Tibial nerve (tissue), 4 donors: ENCODE data around the gene MTCH2. TPM values are rescaled to one million over a fixed set of nuclear protein-coding genes. Genes with fewer than 3 reads are reported as not detected.

Experiments used
- DNase-seq, 2 donors: peaks; one replicate each; pipeline ENCODE4 v3.0.0-alpha.2; 2019; ENCODE audit warnings: low spot score in 2 of 2
- H3K27ac ChIP-seq, 4 donors: fragments of 200-600 bp; sonication (generic) in 3 of 4; one replicate each; pipeline ENCODE4 v1.5.1; 2017 to 2019; ENCODE audit warnings: mild to moderate bottlenecking in 1 of 4
- H3K27me3 ChIP-seq, 2 donors: fragments of 200-600 bp; sonication (generic) in 1 of 2; one replicate each; pipeline versions ENCODE4 v1.5.1 to v1.6.0; 2017 to 2019
- H3K36me3 ChIP-seq, 3 donors: fragments of 200-600 bp; sonication (generic); one replicate each; pipeline ENCODE4 v1.5.1; 2018 to 2019
- H3K4me1 ChIP-seq, 4 donors: fragments of 200-600 bp; sonication (generic) in 3 of 4; one replicate each; pipeline ENCODE4 v1.5.1; 2017 to 2019
- H3K4me3 ChIP-seq, 4 donors: fragments of 200-600 bp; sonication (generic) in 3 of 4; one replicate each; pipeline ENCODE4 v1.5.1; 2017 to 2019; ENCODE audit warnings: mild to moderate bottlenecking in 1 of 4, moderate library complexity in 1 of 4
- H3K9me3 ChIP-seq, 4 donors: fragments of 200-600 bp; sonication (generic) in 3 of 4; one replicate each; pipeline ENCODE4 v1.5.1; 2017 to 2019
- EP300 ChIP-seq, 2 donors: sonication (generic); formaldehyde crosslinking; IDR thresholded peaks; one replicate each; pipeline ENCODE4 v1.6.1; 2017; ENCODE audit warnings: antibody characterized with exemption in 2 of 2, mild to moderate bottlenecking in 1 of 2
- POLR2A ChIP-seq, 2 donors: fragments of 450-650 bp; IDR thresholded peaks; one replicate each; pipeline ENCODE4 v1.6.1; 2017; ENCODE audit warnings: antibody characterized with exemption in 2 of 2, mild to moderate bottlenecking in 2 of 2, moderate library complexity in 2 of 2
- WGBS, 2 donors: methylation state at CpG; one replicate each; pipeline ENCODE4 v1.1.5; 2018; 5-methylcytosine and 5-hydroxymethylcytosine counted together
- total RNA-seq, 4 donors: library from RNA; depleted of rRNA; stranded (reverse); fragments of >200 nt; gene quantifications; one replicate each; pipeline ENCODE4 v1.1.0, GENCODE V29; 2016
- TF ChIP-seq, protein P1 (sequence below), 5 experiments: fragments of 200-600 bp in 3 of 5; fragments of 450-650 bp in 2 of 5; sonication (generic) in 3 of 5; IDR thresholded peaks; one replicate each; pipeline ENCODE4 v1.5.1; 2016 to 2019; ENCODE audit warnings: antibody characterized with exemption in 5 of 5, mild to moderate bottlenecking in 3 of 5, moderate library complexity in 2 of 5

The MTCH2 gene
- total RNA-seq, 4 donors from 2014 or later = 33.0 to 50.2 (median 36.3) TPM

DNA sequence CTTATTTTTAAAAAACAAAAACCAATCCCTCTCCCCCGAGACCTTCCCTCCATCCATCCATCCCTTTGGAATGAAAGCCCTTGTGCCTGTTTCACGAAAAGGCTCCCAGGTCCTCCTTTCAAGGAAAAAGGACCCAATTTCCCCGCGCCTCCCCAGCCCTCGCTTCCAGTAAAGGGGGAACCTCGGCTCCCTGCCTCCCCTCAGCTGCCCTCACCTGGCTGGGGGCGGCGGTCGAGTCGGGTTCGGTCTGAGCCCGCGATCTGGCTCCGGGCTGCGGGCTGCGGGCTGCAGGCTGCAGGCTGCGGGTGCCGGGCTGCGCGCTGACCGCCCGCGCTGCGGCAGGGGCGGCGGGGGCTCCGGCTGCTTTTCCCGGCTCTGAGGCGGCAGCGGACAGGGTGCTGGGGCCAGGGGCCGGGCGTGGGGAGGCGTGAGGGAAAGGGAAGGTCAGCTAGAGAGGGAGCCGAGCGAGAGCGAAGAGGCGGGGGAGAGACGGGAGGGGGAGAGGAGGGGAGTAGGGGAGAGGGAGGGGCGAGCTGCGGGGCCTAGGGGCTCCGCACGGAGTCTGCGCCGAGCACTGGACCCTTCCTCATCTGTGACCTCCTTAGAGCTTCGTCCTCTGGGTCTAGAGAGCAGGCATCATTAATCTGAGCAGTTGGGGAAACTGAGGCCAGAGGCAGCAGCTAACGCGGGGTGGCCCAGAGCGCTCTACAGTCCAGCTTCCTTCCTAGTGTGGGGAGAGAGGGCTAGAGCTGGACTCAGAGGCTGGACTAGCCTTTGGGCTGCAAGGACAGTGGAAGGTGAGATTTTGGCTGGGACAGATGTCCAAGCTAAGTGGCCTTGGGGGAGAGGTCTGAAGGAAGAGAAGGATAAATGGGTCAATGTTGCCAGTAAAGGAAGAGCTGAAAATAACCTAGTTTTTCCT is 48.2 kb downstream of the MTCH2 start, which contains the start of gene C1QTNF4:
C1QTNF4 (minus strand) TSS at position 478 of the 922 bp plus-strand sequence. CDS start 3,601 bp downstream, outside the sequence.
- H3K27me3 ChIP-seq = peaks cover 0 to 33% of the 10 kb centered on the region in 2 donors
- peaks cover 0 to 32% (median 5%) of the 10 kb centered on the region in 4 donors for H3K4me1 ChIP-seq
- TF ChIP-seq, protein P1, sequence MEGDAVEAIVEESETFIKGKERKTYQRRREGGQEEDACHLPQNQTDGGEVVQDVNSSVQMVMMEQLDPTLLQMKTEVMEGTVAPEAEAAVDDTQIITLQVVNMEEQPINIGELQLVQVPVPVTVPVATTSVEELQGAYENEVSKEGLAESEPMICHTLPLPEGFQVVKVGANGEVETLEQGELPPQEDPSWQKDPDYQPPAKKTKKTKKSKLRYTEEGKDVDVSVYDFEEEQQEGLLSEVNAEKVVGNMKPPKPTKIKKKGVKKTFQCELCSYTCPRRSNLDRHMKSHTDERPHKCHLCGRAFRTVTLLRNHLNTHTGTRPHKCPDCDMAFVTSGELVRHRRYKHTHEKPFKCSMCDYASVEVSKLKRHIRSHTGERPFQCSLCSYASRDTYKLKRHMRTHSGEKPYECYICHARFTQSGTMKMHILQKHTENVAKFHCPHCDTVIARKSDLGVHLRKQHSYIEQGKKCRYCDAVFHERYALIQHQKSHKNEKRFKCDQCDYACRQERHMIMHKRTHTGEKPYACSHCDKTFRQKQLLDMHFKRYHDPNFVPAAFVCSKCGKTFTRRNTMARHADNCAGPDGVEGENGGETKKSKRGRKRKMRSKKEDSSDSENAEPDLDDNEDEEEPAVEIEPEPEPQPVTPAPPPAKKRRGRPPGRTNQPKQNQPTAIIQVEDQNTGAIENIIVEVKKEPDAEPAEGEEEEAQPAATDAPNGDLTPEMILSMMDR (IDR thresholded peaks at IDR 0.05) = no peak
- TF ChIP-seq EP300 (IDR thresholded peaks at IDR 0.05) = no peak
- no peak for TF ChIP-seq POLR2A (IDR thresholded peaks at IDR 0.05)
- H3K36me3 ChIP-seq = no peaks in the 10 kb centered on the region
- H3K4me3 ChIP-seq = peak within 1 kb of the TSS in 3 of 4 donors; percentile 1 to 42 (median 1)
- no peak within 1 kb of the TSS for H3K27ac ChIP-seq
- 6% methylated on average over 20 to 39 of the region's 48 CpGs for WGBS, 2 donors
- DNase-seq = no peak
- no peaks in the 10 kb centered on the region for H3K9me3 ChIP-seq

DNA sequence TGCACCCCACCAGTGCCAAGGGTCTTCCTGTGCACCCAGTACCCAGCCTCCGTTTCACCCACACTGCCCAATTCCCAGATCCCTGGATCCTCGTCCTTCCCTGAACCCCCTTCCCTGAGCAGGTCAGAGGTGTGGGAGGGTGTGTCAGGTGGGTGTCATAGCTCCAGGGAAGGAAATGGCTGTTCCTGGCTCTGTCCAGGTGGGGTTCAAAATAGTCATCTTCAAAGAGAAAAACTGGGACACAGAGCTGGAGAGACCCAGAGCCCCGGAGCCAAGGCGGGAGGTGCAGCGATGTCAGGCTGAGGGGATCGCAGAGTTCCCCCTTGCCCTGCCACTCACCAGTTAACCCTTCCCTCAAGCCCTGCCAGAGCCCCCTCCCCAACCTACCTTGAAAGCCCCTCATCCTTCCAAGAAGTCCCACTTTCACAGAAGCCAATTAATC is 48.8 kb downstream of the MTCH2 start:
- H3K4me3 ChIP-seq = peak overlapping the region in 1 of 4 donors; percentile 42

DNA sequence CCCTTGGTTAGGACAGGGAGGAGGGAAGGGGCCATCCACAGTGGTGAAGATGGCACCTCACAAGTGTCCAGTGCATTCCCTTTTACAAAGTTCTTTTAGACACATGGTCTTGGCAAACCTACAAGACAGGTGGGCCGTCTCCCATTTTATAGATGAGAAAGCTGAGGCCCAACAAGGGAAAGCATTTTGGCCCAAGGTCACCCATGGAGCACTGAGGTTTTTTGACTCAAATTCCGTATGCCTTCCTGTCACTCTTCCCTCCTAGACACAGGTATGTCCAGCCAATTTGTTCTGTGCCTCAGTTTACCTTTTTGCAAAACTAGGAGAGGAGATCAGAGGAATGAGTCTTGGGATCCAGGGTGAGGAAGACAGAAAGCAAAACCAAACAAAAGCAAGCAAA is 49.4 kb downstream of the MTCH2 start:
- 79 to 87% methylated on average over 2 of the region's 2 CpGs for WGBS, 2 donors
- no peak for DNase-seq
- H3K27ac ChIP-seq = no peak overlapping the region
- H3K4me3 ChIP-seq = no peak overlapping the region
- TF ChIP-seq EP300 (IDR thresholded peaks at IDR 0.05) (no peak), POLR2A (IDR thresholded peaks at IDR 0.05) (no peak)
- TF ChIP-seq, protein P1 (IDR thresholded peaks at IDR 0.05) = no peak
- H3K4me1 ChIP-seq = peaks cover 0 to 45% (median 5%) of the 10 kb centered on the region in 4 donors
- H3K27me3 ChIP-seq = peaks cover 0 to 33% of the 10 kb centered on the region in 2 donors
- H3K36me3 ChIP-seq = no peaks in the 10 kb centered on the region
- no peaks in the 10 kb centered on the region for H3K9me3 ChIP-seq

More for the DNA sequence above, 48.8 kb downstream of the MTCH2 start:
- no peak for TF ChIP-seq EP300 (IDR thresholded peaks at IDR 0.05)
- TF ChIP-seq, protein P1 (IDR thresholded peaks at IDR 0.05) = no peak
- TF ChIP-seq POLR2A (IDR thresholded peaks at IDR 0.05) = no peak
- WGBS, 2 donors = 8 to 10% methylated on average over 6 of the region's 6 CpGs
- Histone ChIP-seq H3K36me3 (no peaks in the 10 kb centered on the region), H3K4me1 (peaks cover 0 to 39% (median 5%) of the 10 kb centered on the region in 4 donors), H3K27me3 (peaks cover 0 to 33% of the 10 kb centered on the region in 2 donors), H3K27ac (no peak overlapping the region), H3K9me3 (no peaks in the 10 kb centered on the region)
- DNase-seq = no peak

DNA sequence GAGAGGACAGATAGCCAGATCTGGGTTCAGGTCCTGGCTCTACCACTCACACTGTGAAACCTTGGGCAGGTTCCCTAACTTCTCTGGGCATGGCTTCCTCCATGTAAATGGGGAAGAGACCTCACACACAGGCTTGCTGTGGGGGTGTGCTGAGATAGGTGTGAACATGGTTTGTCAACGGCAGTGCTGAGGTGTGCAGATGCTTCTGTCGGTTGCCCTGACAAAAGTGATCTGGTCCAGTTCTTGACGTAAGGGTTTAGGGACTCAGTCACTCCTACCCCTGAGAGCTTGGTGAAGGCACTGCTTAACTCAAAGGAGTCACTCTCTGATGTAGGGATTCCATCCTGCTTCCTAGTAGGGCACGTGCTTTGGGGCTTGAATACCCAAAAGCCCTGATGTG is 50.1 kb downstream of the MTCH2 start:
- Histone ChIP-seq H3K27ac (no peak overlapping the region), H3K4me1 (peaks cover 0 to 52% (median 7%) of the 10 kb centered on the region in 4 donors), H3K27me3 (peaks cover 0 to 33% of the 10 kb centered on the region in 2 donors), H3K36me3 (no peaks in the 10 kb centered on the region), H3K4me3 (no peak overlapping the region), H3K9me3 (no peaks in the 10 kb centered on the region)
- WGBS, 2 donors = 67 to 70% methylated on average over 4 of the region's 4 CpGs
- DNase-seq = no peak
- TF ChIP-seq POLR2A (IDR thresholded peaks at IDR 0.05) (no peak), EP300 (IDR thresholded peaks at IDR 0.05) (no peak)
- TF ChIP-seq, protein P1 (IDR thresholded peaks at IDR 0.05) = no peak

DNA sequence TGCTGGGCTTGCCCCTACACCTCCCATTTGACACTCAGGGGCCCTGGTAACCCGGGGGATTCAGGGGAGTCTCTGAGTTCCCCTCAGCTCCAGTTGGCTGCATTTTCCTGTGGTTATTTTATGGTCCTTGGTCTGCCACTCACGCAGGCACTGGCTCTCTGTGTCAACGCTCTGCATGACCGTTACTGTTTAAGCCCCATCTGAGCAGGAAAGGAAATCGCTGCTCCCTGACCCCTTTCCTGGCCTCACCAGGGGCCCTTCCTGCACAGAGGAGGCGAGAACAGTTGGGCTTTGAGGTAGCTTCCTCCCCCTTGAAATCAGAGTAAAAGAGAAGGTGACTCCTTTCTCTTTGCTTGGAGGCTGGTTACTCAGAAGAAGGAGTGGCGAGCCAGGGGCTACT is 50.6 kb downstream of the MTCH2 start:
- Histone ChIP-seq H3K27ac (no peak overlapping the region), H3K27me3 (peaks cover 0 to 33% of the 10 kb centered on the region in 2 donors), H3K9me3 (no peaks in the 10 kb centered on the region), H3K36me3 (no peaks in the 10 kb centered on the region), H3K4me1 (peaks cover 0 to 57% (median 7%) of the 10 kb centered on the region in 4 donors), H3K4me3 (no peak overlapping the region)
- DNase-seq = no peak
- WGBS, 2 donors = 35 to 46% methylated on average over 7 of the region's 7 CpGs
- TF ChIP-seq EP300 (IDR thresholded peaks at IDR 0.05) (no peak), POLR2A (IDR thresholded peaks at IDR 0.05) (no peak)
- TF ChIP-seq, protein P1 (IDR thresholded peaks at IDR 0.05) = no peak
